ENCODE results near the gene CANT1. TPM values are rescaled to one million over a fixed set of nuclear protein-coding genes. Genes with fewer than 3 reads are reported as not detected.

Gene CANT1
- total and polyA plus RNA-seq, 2 donors from 2014 or later: 23.0 to 56.6 TPM

DNA sequence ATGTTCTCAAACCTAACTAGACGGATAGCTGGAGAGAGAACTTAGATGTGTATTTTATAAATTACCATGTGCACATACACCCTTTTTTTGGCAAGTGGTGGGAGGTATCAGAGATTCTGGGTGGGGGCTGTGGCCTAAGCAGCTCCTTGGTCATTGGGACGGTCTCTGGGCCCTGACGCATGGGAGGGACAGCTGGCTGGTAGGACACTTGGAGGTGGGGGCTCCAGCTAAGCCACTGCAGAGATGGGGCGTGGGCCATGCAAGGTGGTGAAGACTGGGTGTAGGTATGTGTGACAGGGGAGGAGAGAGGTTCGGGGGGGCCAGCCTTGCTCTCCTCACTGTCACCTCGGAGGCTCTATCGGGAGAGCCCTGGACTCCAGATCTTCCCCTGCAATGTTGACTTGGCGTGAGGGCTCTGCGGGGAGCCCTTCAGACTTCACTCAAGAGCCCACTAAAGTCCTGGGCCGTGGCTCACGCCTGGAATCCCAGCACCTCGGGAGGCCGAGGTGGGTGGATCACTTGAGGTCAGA is 31.5 kb upstream of the CANT1 start:
- H3K36me3 ChIP-seq (ENCODE audit: control insufficient read depth in 2 of 3, insufficient read depth in 3 of 3, low read length in 3 of 3): no peaks in the 10 kb centered on the region
- DNase-seq (no peak), FAIRE-seq (no peak)
- TF ChIP-seq CTCF (IDR thresholded peaks at IDR 0.05; ENCODE audit: borderline replicate concordance, extremely low read depth, insufficient read depth): no peak
- no peak overlapping the region for H3K4me3 ChIP-seq (ENCODE audit: low read length in 3 of 3)
- peaks cover 0 to 5% (median 0%) of the 10 kb centered on the region in 3 donors for H3K4me1 ChIP-seq (ENCODE audit: control insufficient read depth in 2 of 3, insufficient read depth in 2 of 3, low read depth in 1 of 3, low read length in 3 of 3)
- H3K9ac ChIP-seq (ENCODE audit: low read length in 3 of 3): no peak overlapping the region
- H3K27ac ChIP-seq (ENCODE audit: low read depth in 2 of 2, low read length in 2 of 2): no peak overlapping the region
- H3K27me3 ChIP-seq (ENCODE audit: control insufficient read depth, insufficient read depth, low read length): no peaks in the 10 kb centered on the region
- no peaks in the 10 kb centered on the region for H3K9me3 ChIP-seq (ENCODE audit: control insufficient read depth in 2 of 3, insufficient read depth in 1 of 3, low read length in 3 of 3)
- intact Hi-C loops (cut with DNase I): no loop called here

- TF ChIP-seq CTCF (IDR thresholded peaks at IDR 0.05; ENCODE audit: borderline replicate concordance, extremely low read depth, insufficient read depth): no peak
- intact Hi-C loops (cut with DNase I): no loop called here
- H3K9ac ChIP-seq (ENCODE audit: low read length in 3 of 3): no peak overlapping the region
- peaks cover 0 to 3% (median 0%) of the 10 kb centered on the region in 3 donors for H3K4me1 ChIP-seq (ENCODE audit: control insufficient read depth in 2 of 3, insufficient read depth in 2 of 3, low read depth in 1 of 3, low read length in 3 of 3)
- H3K27ac ChIP-seq (ENCODE audit: low read depth in 2 of 2, low read length in 2 of 2): no peak overlapping the region
- no peak overlapping the region for H3K4me3 ChIP-seq (ENCODE audit: low read length in 3 of 3)
- FAIRE-seq (no peak), DNase-seq (no peak)
- no peaks in the 10 kb centered on the region for H3K9me3 ChIP-seq (ENCODE audit: control insufficient read depth in 2 of 3, insufficient read depth in 1 of 3, low read length in 3 of 3)
- no peaks in the 10 kb centered on the region for H3K27me3 ChIP-seq (ENCODE audit: control insufficient read depth, insufficient read depth, low read length)
- no peaks in the 10 kb centered on the region for H3K36me3 ChIP-seq (ENCODE audit: control insufficient read depth in 2 of 3, insufficient read depth in 3 of 3, low read length in 3 of 3)
These were observed 30.3 kb upstream of the CANT1 start for GRCh38 chr17:79039886-79040285.

- TF ChIP-seq CTCF (IDR thresholded peaks at IDR 0.05; ENCODE audit: borderline replicate concordance, extremely low read depth, insufficient read depth): no peak
- DNase-seq (no peak), FAIRE-seq (no peak)
- intact Hi-C loops (cut with DNase I): no loop called here
- Histone ChIP-seq H3K27me3 (ENCODE audit: control insufficient read depth, insufficient read depth, low read length) (no peaks in the 10 kb centered on the region), H3K4me1 (ENCODE audit: control insufficient read depth in 2 of 3, insufficient read depth in 2 of 3, low read depth in 1 of 3, low read length in 3 of 3) (peaks cover 0 to 3% (median 0%) of the 10 kb centered on the region in 3 donors), H3K27ac (ENCODE audit: low read depth in 2 of 2, low read length in 2 of 2) (no peak overlapping the region), H3K36me3 (ENCODE audit: control insufficient read depth in 2 of 3, insufficient read depth in 3 of 3, low read length in 3 of 3) (no peaks in the 10 kb centered on the region), H3K9me3 (ENCODE audit: control insufficient read depth in 2 of 3, insufficient read depth in 1 of 3, low read length in 3 of 3) (no peaks in the 10 kb centered on the region), H3K9ac (ENCODE audit: low read length in 3 of 3) (no peak overlapping the region), H3K4me3 (ENCODE audit: low read length in 3 of 3) (no peak overlapping the region)
These were observed 29.6 kb upstream of the CANT1 start for GRCh38 chr17:79039171-79039570.
